ENCODE results near the gene CIAPIN1. TPM values are rescaled to one million over a fixed set of nuclear protein-coding genes. Genes with fewer than 3 reads are reported as not detected.

Gene CIAPIN1
- polyA plus RNA-seq, 3 donors = 24.0 to 46.5 (median 42.1) TPM

DNA sequence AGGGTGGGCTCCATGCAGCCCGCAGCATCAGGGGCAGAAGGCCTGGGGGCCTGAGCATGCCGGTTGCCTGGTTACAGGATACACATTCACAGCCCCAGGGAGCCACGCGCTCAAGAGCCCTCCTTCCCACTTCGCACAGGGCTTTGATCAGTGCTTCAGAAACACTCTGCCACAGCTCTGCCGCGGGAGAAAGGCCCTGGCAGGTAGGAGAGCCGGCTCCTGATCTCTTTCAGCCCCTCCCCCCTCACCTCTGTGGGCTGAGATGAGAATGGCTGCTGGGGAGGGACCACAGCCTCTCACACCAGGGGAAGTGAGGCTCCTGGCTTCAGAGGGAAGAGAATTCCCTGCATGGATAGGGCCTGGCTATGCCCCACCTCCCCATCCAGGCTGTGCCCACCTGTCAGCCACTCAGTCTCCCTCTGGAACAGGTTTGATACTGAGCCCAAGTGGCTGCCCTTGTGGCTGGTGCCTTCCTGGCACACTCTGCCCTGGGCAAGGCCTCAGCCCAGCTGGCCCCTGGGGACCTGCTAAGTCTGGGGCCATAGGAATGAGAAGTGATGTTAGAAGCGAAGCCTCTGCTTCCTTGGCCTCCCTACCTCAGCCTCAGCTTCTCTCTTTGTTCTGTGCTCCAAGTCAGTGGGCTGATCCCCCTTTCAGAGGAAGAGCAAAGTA lies 30.5 kb upstream of the CIAPIN1 start:
- Histone ChIP-seq H3K9ac (ENCODE audit: insufficient read depth, low read length, poor library complexity, severe bottlenecking) (no peak overlapping the region), H3K27me3 (ENCODE audit: control insufficient read depth in 2 of 2, insufficient read depth in 2 of 2, low read length in 2 of 2) (peaks cover 0 to 13% of the 10 kb centered on the region in 2 donors), H3K4me3 (replicated peaks in 1 of 3; ENCODE audit: low read depth in 2 of 3, low read length in 3 of 3) (no peak overlapping the region), H3K9me3 (replicated peaks in 1 of 2; ENCODE audit: control insufficient read depth in 1 of 2, insufficient read depth in 1 of 2, low read length in 2 of 2) (no peaks in the 10 kb centered on the region), H3K27ac (ENCODE audit: low read depth in 1 of 2, low read length in 2 of 2) (no peak overlapping the region), H3K36me3 (replicated peaks in 1 of 2; ENCODE audit: control insufficient read depth in 1 of 2, insufficient read depth in 2 of 2, low read length in 2 of 2) (no peaks in the 10 kb centered on the region), H3K4me1 (ENCODE audit: control insufficient read depth in 1 of 2, insufficient read depth in 2 of 2, low read length in 2 of 2) (peaks cover 19 to 26% of the 10 kb centered on the region in 2 donors), H3K4me2 (replicated peaks; ENCODE audit: extremely low read depth, low read length, poor library complexity, severe bottlenecking) (no peak overlapping the region), H4K20me1 (ENCODE audit: insufficient read depth, low read length) (no peaks in the 10 kb centered on the region), H3K79me2 (ENCODE audit: insufficient read depth, low read length) (no peaks in the 10 kb centered on the region), H2AFZ (ENCODE audit: insufficient read depth, low read depth, low read length, poor library complexity, severe bottlenecking) (no peak overlapping the region)
- TF ChIP-seq, protein P1, sequence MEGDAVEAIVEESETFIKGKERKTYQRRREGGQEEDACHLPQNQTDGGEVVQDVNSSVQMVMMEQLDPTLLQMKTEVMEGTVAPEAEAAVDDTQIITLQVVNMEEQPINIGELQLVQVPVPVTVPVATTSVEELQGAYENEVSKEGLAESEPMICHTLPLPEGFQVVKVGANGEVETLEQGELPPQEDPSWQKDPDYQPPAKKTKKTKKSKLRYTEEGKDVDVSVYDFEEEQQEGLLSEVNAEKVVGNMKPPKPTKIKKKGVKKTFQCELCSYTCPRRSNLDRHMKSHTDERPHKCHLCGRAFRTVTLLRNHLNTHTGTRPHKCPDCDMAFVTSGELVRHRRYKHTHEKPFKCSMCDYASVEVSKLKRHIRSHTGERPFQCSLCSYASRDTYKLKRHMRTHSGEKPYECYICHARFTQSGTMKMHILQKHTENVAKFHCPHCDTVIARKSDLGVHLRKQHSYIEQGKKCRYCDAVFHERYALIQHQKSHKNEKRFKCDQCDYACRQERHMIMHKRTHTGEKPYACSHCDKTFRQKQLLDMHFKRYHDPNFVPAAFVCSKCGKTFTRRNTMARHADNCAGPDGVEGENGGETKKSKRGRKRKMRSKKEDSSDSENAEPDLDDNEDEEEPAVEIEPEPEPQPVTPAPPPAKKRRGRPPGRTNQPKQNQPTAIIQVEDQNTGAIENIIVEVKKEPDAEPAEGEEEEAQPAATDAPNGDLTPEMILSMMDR (IDR thresholded peaks at IDR 0.05) = no peak
- Mint-ChIP-seq H3K4me3 (no peak overlapping the region), H3K27ac (no peak overlapping the region), H3K36me3 (peaks cover 3 to 4% of the 10 kb centered on the region in 2 donors), H3K9me3 (peaks cover 0 to 3% (median 2%) of the 10 kb centered on the region in 7 donors), H3K27me3 (ENCODE audit: low read depth in 3 of 3) (peaks cover 18 to 42% (median 24%) of the 10 kb centered on the region in 3 donors), H3K4me1 (peaks cover 19% of the 10 kb centered on the region)
- WGBS (ENCODE audit: insufficient coverage) = no CpG with 5 or more reads among the region's 9 CpGs
- DNase-seq = no peak
- intact Hi-C loops (cut with micrococcal nuclease) = no loop called here

DNA sequence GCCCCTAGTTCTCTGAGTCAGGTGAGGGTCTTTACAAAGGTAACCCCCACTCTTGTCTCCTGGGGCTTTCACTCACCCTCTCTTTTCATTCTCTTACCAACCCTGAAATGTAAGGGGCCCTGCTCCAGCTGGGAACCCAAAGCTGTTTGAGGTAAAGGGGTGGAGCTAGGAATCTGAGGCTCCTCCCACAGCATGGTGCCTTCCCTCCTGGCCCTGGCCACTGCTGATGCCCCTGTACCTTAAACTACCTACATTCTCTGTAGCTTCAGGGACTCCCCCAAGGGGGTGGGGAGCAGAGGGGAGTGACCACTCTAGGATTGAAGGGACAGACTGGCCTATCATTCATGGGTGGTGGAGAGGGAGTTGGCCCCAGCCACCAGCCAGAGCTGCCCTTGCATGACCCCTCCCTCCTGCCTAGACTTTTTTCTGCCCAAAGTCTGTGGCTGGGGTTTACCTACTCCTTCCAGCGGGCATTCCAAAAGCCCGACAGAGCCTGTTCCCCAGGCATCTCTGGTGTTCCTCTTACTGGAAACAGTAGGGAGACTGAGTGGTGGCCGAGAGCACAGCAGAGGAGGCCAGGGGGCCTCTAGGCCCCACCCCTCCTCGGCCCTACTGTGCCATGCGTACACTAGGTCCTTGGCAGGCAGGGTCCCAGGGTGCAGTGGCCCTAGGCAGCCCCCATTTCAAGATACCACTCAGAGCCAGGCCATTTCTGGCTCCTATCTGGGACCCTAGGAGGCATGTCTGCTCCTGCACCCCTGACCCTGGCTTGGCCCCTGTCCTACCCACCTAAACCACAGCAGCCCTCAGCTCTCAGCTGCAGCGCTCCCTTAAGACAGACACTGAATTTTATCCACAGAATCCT lies 29.6 kb upstream of the CIAPIN1 start:
- peaks cover 19% of the 10 kb centered on the region for H3K4me1 Mint-ChIP-seq
- intact Hi-C loops (cut with micrococcal nuclease) = no loop called here
- H3K4me1 ChIP-seq (ENCODE audit: control insufficient read depth in 1 of 2, insufficient read depth in 2 of 2, low read length in 2 of 2) = peaks cover 19 to 26% of the 10 kb centered on the region in 2 donors
- H3K27me3 ChIP-seq (ENCODE audit: control insufficient read depth in 2 of 2, insufficient read depth in 2 of 2, low read length in 2 of 2) = peaks cover 0 to 13% of the 10 kb centered on the region in 2 donors
- H3K36me3 ChIP-seq (replicated peaks in 1 of 2; ENCODE audit: control insufficient read depth in 1 of 2, insufficient read depth in 2 of 2, low read length in 2 of 2) = peaks cover 5 to 6% of the 10 kb centered on the region in 2 donors
- H3K9ac ChIP-seq (ENCODE audit: insufficient read depth, low read length, poor library complexity, severe bottlenecking) = no peak overlapping the region
- H3K27me3 Mint-ChIP-seq (ENCODE audit: low read depth in 3 of 3) = peaks cover 18 to 40% (median 24%) of the 10 kb centered on the region in 3 donors
- TF ChIP-seq, protein P1 (IDR thresholded peaks at IDR 0.05) = no peak
- no peak overlapping the region for H3K27ac Mint-ChIP-seq
- H3K79me2 ChIP-seq (ENCODE audit: insufficient read depth, low read length) = no peaks in the 10 kb centered on the region
- no peak overlapping the region for H3K27ac ChIP-seq (ENCODE audit: low read depth in 1 of 2, low read length in 2 of 2)
- peaks cover 0 to 3% (median 2%) of the 10 kb centered on the region in 7 donors for H3K9me3 Mint-ChIP-seq
- H2AFZ ChIP-seq (ENCODE audit: insufficient read depth, low read depth, low read length, poor library complexity, severe bottlenecking) = no peak overlapping the region
- WGBS (ENCODE audit: insufficient coverage) = 93% methylated on average over 5 of the region's 6 CpGs
- H3K36me3 Mint-ChIP-seq = peaks cover 8 to 9% of the 10 kb centered on the region in 2 donors
- no peaks in the 10 kb centered on the region for H4K20me1 ChIP-seq (ENCODE audit: insufficient read depth, low read length)
- H3K4me3 ChIP-seq (replicated peaks in 1 of 3; ENCODE audit: low read depth in 2 of 3, low read length in 3 of 3) = no peak overlapping the region
- no peak for DNase-seq
- no peaks in the 10 kb centered on the region for H3K9me3 ChIP-seq (replicated peaks in 1 of 2; ENCODE audit: control insufficient read depth in 1 of 2, insufficient read depth in 1 of 2, low read length in 2 of 2)
- H3K4me2 ChIP-seq (replicated peaks; ENCODE audit: extremely low read depth, low read length, poor library complexity, severe bottlenecking) = no peak overlapping the region
- no peak overlapping the region for H3K4me3 Mint-ChIP-seq

Data from CD14-positive monocyte (primary cell).